Erythroblast (primary cell): Measurements from ENCODE around the gene MRPS16.
A peak's percentile ranks its signal among the peaks of the same experiment; 100 is the strongest.

Source experiments
- DNase-seq, 2 experiments: peaks; one replicate each; lab custom pipeline; 2025; lab: John Stamatoyannopoulos, UW
- GATA1 ChIP-seq: IDR thresholded peaks from 2 replicates; pipeline ENCODE4 v1.6.1; 2011; ENCODE audit warnings: low read depth, mild to moderate bottlenecking, control low read depth, low read length, moderate library complexity
- POLR2A ChIP-seq: IDR thresholded peaks from 2 replicates; pipeline ENCODE4 v1.6.1; 2011; ENCODE audit warnings: mild to moderate bottlenecking, low read length

MRPS16 gene

GRCh38 chr10:73251683-73252444 lies 580 bp downstream of the MRPS16 start:
- no peak for TF ChIP-seq GATA1
- no peak for TF ChIP-seq POLR2A
- DNase-seq = peak; percentile 49 to 55

- DNase-seq = no peak
- TF ChIP-seq GATA1 (no peak), POLR2A (no peak)
Observed at GRCh38 chr10:73248259-73248724, 4.2 kb downstream of the MRPS16 start.

GRCh38 chr10:73247509-73248258 lies 4.8 kb downstream of the MRPS16 start:
- peak in 1 of 2 experiments; percentile 37 for DNase-seq
- TF ChIP-seq POLR2A (no peak), GATA1 (no peak)

GRCh38 chr10:73246646-73247508 lies 5.6 kb downstream of the MRPS16 start, which contains the start of gene DNAJC9:
DNAJC9 (minus strand) TSS chr10:73247255; CDS start chr10:73247189, 66 bp downstream.
- DNase-seq = peak; percentile 98
- TF ChIP-seq POLR2A = peak; percentile 99
- TF ChIP-seq GATA1 = no peak

- TF ChIP-seq GATA1 (no peak), POLR2A (no peak)
- peak in 1 of 2 experiments; percentile 64 for DNase-seq
Observed at GRCh38 chr10:73246322-73246645, 6.2 kb downstream of the MRPS16 start.

GRCh38 chr10:73244866-73245477 lies 7.5 kb downstream of the MRPS16 start:
- DNase-seq = peak; percentile 92 to 97
- TF ChIP-seq GATA1 (no peak), POLR2A (peak; percentile 82)

GRCh38 chr10:73239908-73240307 lies 12.5 kb downstream of the MRPS16 start:
- TF ChIP-seq GATA1 (no peak), POLR2A (no peak)
- no peak for DNase-seq

- TF ChIP-seq POLR2A = peak; percentile 22
- TF ChIP-seq GATA1 = no peak
Observed at GRCh38 chr10:73238990-73239566, 13.4 kb downstream of the MRPS16 start.

GRCh38 chr10:73234695-73235094 lies 17.7 kb downstream of the MRPS16 start:
- TF ChIP-seq GATA1 = no peak
- TF ChIP-seq POLR2A = no peak
- DNase-seq = no peak

More at GRCh38 chr10:73238990-73239566, 13.4 kb downstream of the MRPS16 start:
- DNase-seq = no peak

GRCh38 chr10:73233883-73234282 lies 18.6 kb downstream of the MRPS16 start:
- no peak for TF ChIP-seq POLR2A
- TF ChIP-seq GATA1 = no peak
- no peak for DNase-seq

- DNase-seq = peak; percentile 60 to 61
- no peak for TF ChIP-seq POLR2A
Observed at GRCh38 chr10:73232887-73233286, 19.6 kb downstream of the MRPS16 start.

GRCh38 chr10:73229567-73229966 lies 22.9 kb downstream of the MRPS16 start:
- no peak for DNase-seq
- TF ChIP-seq POLR2A (no peak), GATA1 (no peak)
